NCI-H446 treated with DMSO at 0.1 percent for 48 hours (cell line): ENCODE measurements around the gene KATNBL1.

Source experiments
- DNase-seq: peaks from one replicate; lab custom pipeline; 2025; lab: John Stamatoyannopoulos, UW

Gene KATNBL1

GRCh38 chr15:34209421-34210282, at the start of gene KATNBL1:
Gene KATNBL1, minus strand, starts transcription at chr15:34210096. Its CDS starts 46,420 bp downstream, at chr15:34163676.
- peak; percentile 78 for DNase-seq

GRCh38 chr15:34259566-34259965, 49.7 kb upstream of the KATNBL1 start:
- DNase-seq, result no peak

- DNase-seq, result no peak
Observed at GRCh38 chr15:34258151-34258550, 48.3 kb upstream of the KATNBL1 start.

- DNase-seq, result no peak
Observed at GRCh38 chr15:34252545-34252944, 42.6 kb upstream of the KATNBL1 start.

DNA sequence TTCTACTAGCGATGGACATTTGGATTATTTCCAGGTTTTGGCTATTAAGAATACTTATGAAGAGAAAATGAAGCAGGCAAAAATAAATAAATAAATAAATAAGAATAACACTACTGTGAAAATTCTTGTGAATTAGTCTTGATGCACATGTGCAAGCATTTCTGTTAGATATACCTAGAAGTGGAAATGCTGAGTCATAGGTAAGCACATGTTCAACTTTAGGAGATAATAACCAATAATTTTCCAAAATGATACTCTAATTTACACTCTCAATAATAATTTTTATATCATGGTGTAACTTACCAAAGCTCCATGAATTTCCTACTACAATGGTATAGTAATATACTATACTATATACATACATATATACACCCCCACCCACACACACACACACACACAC, 38.3 kb upstream of the KATNBL1 start:
- no peak for DNase-seq

DNA sequence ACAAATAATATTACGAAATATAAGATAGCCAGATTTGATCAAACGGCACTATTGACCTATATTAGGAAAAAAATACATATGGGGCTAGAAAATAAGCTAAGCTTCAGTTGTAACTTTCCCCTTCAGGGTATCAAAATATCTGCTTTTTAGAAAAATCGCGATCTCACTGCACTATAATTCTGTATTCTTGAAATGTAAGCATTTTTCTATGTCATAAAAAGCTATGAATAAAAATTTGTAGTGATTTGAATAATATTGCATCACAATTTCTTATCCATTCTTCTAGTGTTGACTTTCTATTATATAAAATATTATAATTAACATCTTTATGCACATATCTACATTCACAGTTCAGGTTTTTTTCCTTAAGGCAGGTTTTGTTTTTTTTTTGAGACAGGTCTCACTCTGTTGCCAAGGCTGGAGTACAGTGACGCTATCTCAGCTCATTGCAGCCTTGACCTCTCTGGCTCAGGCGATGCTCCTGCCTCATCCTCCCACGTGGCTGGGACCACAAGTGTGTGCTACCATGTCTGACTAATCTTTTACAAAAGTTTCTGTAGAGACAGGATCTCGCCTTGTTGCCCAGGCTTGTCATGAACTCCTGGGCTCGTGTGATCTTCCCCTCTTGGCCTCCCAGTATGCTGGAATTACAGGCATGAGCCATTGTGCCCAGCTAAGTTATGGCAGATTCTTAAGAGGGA, 36.5 kb upstream of the KATNBL1 start:
- no peak for DNase-seq

DNA sequence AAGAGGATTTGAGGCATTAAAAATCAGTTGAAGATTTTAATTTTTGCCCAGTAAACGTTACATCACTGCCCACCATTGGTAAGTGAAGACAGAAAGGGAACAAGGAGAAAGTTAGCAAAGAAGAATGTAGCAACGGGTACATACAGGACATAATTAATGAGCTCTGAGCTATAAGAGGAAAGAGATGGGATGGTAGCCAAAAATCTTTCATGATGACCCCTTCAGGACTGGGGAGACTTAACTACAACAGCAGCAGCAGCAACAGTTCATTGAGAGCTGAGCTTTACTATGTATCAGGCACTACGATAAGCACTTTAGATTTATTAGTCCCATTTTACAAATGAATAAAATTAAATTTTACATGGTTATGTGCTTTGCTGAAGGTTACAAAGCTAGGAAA, 33.3 kb upstream of the KATNBL1 start:
- DNase-seq, result no peak

DNA sequence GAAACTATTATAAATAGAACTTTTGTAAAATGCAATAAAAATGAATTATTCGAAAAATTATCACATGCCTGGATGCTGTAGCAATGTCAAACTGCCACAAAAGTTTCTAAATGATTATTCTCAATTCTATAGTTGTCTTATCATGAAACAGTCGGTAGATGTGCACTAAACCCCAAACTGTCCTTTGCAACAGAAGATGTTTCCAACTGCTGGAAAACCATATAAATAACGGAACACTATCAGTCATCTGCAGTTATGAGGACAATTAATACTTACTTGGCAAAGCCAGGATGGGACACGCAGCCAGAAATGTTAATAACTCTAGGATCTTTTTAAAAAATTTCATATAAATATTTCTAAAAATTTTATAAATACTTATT, 32.4 kb upstream of the KATNBL1 start:
- no peak for DNase-seq

- DNase-seq, result no peak
Observed at GRCh38 chr15:34241376-34242330, 31.8 kb upstream of the KATNBL1 start.

DNA sequence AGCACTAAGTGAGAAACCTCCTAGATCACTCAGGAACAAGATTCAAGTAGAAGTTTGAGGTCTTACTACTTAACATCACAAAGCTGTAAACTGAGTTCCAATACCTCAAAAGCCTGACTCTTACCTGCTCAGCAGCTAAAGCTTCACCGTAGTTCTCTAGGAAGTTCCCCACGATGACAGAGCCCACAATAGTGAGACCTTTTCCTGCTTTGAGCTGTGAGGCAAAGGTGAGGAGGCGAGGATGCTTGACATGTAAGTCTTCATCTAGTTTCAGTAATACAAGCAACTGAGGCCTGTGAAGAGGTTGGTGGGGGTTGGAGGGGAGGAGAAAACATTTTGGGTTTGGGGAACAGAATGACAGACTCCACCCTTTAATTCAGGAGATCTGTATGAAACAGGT, 30.6 kb upstream of the KATNBL1 start:
- DNase-seq, result no peak

- no peak for DNase-seq
Observed at GRCh38 chr15:34239151-34239808, 29.4 kb upstream of the KATNBL1 start.

GRCh38 chr15:34233614-34234013, 23.7 kb upstream of the KATNBL1 start:
- DNase-seq, result no peak

DNA sequence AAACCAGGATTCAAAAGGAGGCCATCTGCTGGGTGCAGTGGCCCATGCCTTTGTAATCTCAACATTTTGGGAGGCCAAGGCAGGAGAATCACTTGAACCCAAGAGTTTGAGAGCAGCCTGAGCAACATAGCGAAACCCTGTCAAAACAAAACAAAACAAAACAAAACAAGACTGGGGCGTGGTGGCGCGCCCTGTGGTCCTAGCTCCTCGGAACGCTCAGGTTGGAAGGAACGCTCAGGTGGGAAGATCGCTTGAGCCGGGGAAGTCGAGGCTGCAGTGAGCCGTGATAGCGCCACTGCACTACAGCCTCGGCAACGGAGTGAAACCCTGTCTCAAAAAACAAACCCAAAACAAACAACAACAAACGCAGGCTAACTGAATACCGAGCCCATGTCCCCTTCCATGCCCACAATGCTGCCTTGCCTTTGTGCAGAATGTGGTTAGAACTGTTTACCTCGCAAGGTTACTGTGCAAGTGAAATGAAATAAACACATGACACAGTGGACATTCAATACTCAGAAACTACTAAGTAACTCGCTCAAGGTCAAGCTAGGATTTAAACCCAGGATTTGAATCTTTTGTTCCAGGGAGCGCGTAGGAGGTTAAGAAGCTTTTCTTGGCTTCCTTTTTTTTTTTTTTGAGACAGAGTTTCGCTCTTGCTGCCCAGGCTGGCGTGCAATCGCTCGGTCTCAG, 14.2 kb upstream of the KATNBL1 start:
- DNase-seq, result no peak

GRCh38 chr15:34217587-34218225, 7.8 kb upstream of the KATNBL1 start:
- no peak for DNase-seq

DNA sequence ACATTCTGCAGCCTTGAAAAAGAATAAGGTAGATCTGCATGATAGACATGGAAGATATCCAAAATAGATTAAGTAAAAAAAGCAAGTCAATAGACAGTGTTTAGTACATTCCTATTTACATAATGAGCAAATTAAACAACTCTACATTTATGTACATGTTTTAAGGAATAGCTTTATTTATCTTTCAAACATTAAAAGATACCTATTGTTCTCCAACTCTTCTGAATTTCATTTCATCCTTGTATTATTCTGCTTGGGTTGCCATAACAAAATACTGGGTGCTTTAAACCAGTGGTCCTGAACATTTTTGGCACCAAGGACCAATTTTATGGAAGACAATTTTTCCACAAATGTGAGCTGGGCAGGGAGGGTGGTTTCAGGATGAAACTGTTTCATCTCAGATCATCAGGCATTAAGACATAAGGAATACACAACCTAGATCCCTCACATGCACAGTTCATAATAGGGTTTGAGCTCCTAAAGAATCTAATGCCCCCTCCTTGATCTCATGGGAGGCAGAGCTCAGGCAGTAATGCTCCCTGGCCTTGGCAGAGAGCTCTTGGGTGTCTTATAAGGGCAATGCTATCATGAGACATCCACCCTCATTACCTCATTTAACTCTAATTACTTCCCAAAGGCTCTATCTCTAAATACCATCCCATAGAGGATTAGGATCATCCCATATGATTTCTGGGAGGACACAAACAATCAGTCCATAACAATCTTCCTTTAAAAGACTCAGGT, 6.8 kb upstream of the KATNBL1 start:
- DNase-seq, result no peak

- no peak for DNase-seq
Observed at GRCh38 chr15:34214135-34214534, 4.2 kb upstream of the KATNBL1 start.

GRCh38 chr15:34213690-34214089, 3.8 kb upstream of the KATNBL1 start:
- DNase-seq, result no peak

DNA sequence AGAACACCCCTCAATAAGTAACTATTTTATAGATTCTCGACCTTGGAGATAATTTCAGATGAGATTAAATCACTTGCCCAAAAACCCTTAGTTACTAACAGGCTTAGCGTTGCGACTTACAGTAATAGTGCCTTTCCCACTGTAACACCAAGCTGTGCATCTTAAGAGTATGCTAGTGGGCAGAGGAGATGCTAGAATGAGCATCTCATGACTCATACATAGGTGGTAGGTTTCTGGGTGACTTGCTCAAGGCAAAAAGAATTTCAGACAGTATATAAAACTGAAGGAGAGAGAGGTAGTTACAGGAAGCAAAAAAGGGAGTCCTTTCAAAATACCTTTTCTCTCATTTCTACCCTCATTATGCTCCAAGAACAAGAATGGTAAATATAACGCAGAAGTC, 3.9 kb downstream of the KATNBL1 start:
- DNase-seq, result no peak

DNA sequence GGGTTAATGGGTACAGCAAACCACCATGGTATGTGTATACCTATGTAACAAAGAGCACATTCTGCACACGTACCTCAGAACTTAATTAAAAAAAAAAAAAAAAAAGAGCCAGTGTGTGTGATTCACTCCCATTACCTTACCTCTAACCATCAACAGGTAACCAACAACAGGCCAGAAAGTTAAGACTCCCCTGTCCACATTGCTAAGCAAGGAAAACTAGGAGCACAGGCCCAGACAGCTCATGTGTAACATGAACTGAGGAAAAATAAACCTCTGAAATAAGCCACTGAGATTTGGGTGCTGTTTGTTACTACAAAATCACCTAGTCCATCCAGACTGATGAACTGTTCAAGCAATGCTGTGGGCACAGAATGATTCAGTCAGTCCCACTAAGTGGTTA, 6.0 kb downstream of the KATNBL1 start:
- DNase-seq, result no peak

GRCh38 chr15:34203305-34203704, 6.6 kb downstream of the KATNBL1 start:
- DNase-seq, result no peak
